ENCODE data around the gene ANKUB1. TPM values are rescaled to one million over a fixed set of nuclear protein-coding genes. Genes with fewer than 3 reads are reported as not detected.

The ANKUB1 gene
- total and polyA plus RNA-seq, 12 donors = not detected

GRCh38 chr3:149813367-149814281 is 21.3 kb upstream of the ANKUB1 start:
- peak overlapping the region; percentile 44 to 78 (median 76) for H3K4me3 ChIP-seq
- no peaks in the 10 kb centered on the region for H3K9me3 ChIP-seq (replicated peaks in 1 of 3)
- 0 to 1% (median 0%) methylated on average over 14 to 29 of the region's 29 CpGs for WGBS, 4 donors
- peaks cover 16 to 45% of the 10 kb centered on the region in 2 donors for H3K4me1 ChIP-seq (replicated peaks in 1 of 2)
- no peaks in the 10 kb centered on the region for H3K36me3 ChIP-seq (replicated peaks in 1 of 2)
- H3K27me3 ChIP-seq = no peaks in the 10 kb centered on the region
- DNase-seq = peak in 6 of 7 donors; percentile 23 to 58 (median 40)
- intact Hi-C loops (cut with DNase I) = no loop called here
- TF ChIP-seq CTCF (IDR thresholded peaks at IDR 0.05) (no peak), POLR2A (IDR thresholded peaks at IDR 0.05) (no peak)
- peak overlapping the region; percentile 95 to 100 (median 99) for H3K27ac ChIP-seq

- no peaks in the 10 kb centered on the region for H3K9me3 ChIP-seq (replicated peaks in 1 of 3)
- peaks cover 16 to 49% of the 10 kb centered on the region in 2 donors for H3K4me1 ChIP-seq (replicated peaks in 1 of 2)
- peak within 1 kb of the TSS; percentile 95 to 100 (median 99) for H3K27ac ChIP-seq
- H3K36me3 ChIP-seq (replicated peaks in 1 of 2) = no peaks in the 10 kb centered on the region
- intact Hi-C loops (cut with DNase I) = no loop called here
- DNase-seq = peak; percentile 97 to 99 (median 98)
- TF ChIP-seq CTCF (IDR thresholded peaks at IDR 0.05) = no peak
- TF ChIP-seq POLR2A (IDR thresholded peaks at IDR 0.05) = peak; percentile 49 to 87
- H3K4me3 ChIP-seq = peak within 1 kb of the TSS; percentile 44 to 78 (median 76)
- 0 to 1% (median 0%) methylated on average over 20 to 56 of the region's 56 CpGs for WGBS, 4 donors
- no peaks in the 10 kb centered on the region for H3K27me3 ChIP-seq
Measured at GRCh38 chr3:149812606-149813366, 20.4 kb upstream of the ANKUB1 start, which contains the start of gene RNF13. Gene RNF13 (plus strand): TSS chr3:149813215. CDS start chr3:149846027, 32,812 bp downstream.

- intact Hi-C loops (cut with DNase I) = no loop called here
- peaks cover 16 to 43% of the 10 kb centered on the region in 2 donors for H3K4me1 ChIP-seq (replicated peaks in 1 of 2)
- no peaks in the 10 kb centered on the region for H3K27me3 ChIP-seq
- TF ChIP-seq POLR2A (IDR thresholded peaks at IDR 0.05) = no peak
- no peak for TF ChIP-seq CTCF (IDR thresholded peaks at IDR 0.05)
- no peaks in the 10 kb centered on the region for H3K36me3 ChIP-seq (replicated peaks in 1 of 2)
- H3K9me3 ChIP-seq (replicated peaks in 1 of 3) = no peaks in the 10 kb centered on the region
- H3K4me3 ChIP-seq = peak overlapping the region in 3 of 4 donors; percentile 74 to 78 (median 77)
- WGBS, 4 donors = 16 to 39% (median 28%) methylated on average over 4 to 13 of the region's 13 CpGs
- H3K27ac ChIP-seq = peak overlapping the region; percentile 95 to 100 (median 99)
- no peak for DNase-seq
Measured at GRCh38 chr3:149812165-149812605, 19.8 kb upstream of the ANKUB1 start.

- DNase-seq = no peak
- no peaks in the 10 kb centered on the region for H3K36me3 ChIP-seq (replicated peaks in 1 of 2)
- 78 to 91% (median 86%) methylated on average over 2 of the region's 2 CpGs for WGBS, 4 donors
- peaks cover 16 to 31% of the 10 kb centered on the region in 2 donors for H3K4me1 ChIP-seq (replicated peaks in 1 of 2)
- H3K9me3 ChIP-seq (replicated peaks in 1 of 3) = no peaks in the 10 kb centered on the region
- no peak for TF ChIP-seq POLR2A (IDR thresholded peaks at IDR 0.05)
- TF ChIP-seq CTCF (IDR thresholded peaks at IDR 0.05) = no peak
- H3K27me3 ChIP-seq = no peaks in the 10 kb centered on the region
- no peak overlapping the region for H3K27ac ChIP-seq
- H3K4me3 ChIP-seq = no peak overlapping the region
- intact Hi-C loops (cut with DNase I) = no loop called here
Measured at GRCh38 chr3:149810846-149811245, 18.5 kb upstream of the ANKUB1 start.
